NB4 (cell line): Measurements from ENCODE around the gene RAD51C.

Experiments used
- DNase-seq: peaks from one replicate; pipeline ENCODE4 v3.0.0; 2010; ENCODE audit warnings: low read depth
- H3K4me3 ChIP-seq: one replicate; pipeline ENCODE4 v1.5.1; 2011; ENCODE audit warnings: mild to moderate bottlenecking, low read depth, low read length, moderate library complexity
- CTCF ChIP-seq: IDR thresholded peaks from one replicate; pipeline ENCODE4 v1.5.1; 2012; ENCODE audit warnings: low read depth, low read length
- MYC ChIP-seq: IDR thresholded peaks from 2 replicates; pipeline ENCODE4 v1.6.1; 2011; ENCODE audit warnings: low read depth, low read length
- POLR2A ChIP-seq: IDR thresholded peaks from 2 replicates; pipeline ENCODE4 v1.6.1; 2011; ENCODE audit warnings: mild to moderate bottlenecking; ENCODE audit not compliant: insufficient read length; ENCODE audit errors: extremely low read depth
- TF ChIP-seq, protein P1 (sequence below): IDR thresholded peaks from 2 replicates; pipeline ENCODE4 v1.6.1; 2011; ENCODE audit warnings: low read depth, low read length

RAD51C gene

DNA sequence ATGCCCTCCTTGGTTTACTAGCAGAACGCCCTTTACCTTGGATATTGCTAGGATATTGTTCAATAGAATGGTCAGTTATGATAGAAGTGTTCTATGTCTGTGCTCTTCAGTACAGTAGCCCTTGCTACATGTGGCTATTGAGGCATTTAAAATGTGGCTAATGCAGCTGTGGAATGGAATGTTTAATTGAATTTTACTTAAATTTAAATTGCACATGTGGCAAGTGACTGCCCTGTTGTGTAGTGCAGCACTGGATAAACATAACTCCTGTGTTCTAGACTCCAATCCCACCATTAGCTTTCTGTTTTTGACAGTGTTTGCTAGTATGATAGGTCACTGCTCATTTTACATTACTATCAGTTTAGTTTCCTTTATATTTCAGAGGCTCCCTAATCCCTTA, 29.9 kb downstream of the RAD51C start:
- no peak overlapping the region for H3K4me3 ChIP-seq
- TF ChIP-seq CTCF (no peak), MYC (no peak), POLR2A (no peak)
- TF ChIP-seq, protein P1, sequence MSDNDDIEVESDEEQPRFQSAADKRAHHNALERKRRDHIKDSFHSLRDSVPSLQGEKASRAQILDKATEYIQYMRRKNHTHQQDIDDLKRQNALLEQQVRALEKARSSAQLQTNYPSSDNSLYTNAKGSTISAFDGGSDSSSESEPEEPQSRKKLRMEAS: no peak
- no peak for DNase-seq

GRCh38 chr17:58722696-58723095, 30.3 kb downstream of the RAD51C start:
- DNase-seq: no peak
- H3K4me3 ChIP-seq: no peak overlapping the region
- TF ChIP-seq MYC: no peak
- TF ChIP-seq POLR2A: no peak
- TF ChIP-seq, protein P1: no peak
- TF ChIP-seq CTCF: no peak

GRCh38 chr17:58728798-58729197, 36.4 kb downstream of the RAD51C start:
- H3K4me3 ChIP-seq: no peak overlapping the region
- TF ChIP-seq, protein P1: no peak
- TF ChIP-seq MYC (no peak), CTCF (no peak), POLR2A (no peak)
- DNase-seq: no peak

DNA sequence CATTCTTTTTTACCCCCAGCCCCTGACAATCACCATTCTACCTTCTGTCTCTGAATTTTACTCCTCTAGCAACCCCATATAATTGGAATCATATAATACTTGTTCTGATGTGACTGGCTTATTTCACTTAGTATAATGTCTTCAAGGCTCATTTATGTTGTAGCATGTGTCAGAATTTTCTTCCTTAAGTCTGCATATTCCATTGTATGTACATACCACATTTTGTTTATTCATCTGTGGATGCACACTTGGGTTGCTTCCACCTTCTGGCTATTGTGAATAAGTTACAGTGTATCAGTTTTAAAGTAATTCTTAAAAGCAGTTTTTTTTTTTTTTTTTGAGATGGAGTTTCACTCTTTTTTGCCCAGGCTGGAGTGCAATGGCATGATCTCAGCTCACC, 38.5 kb downstream of the RAD51C start:
- TF ChIP-seq CTCF (no peak), POLR2A (no peak), MYC (no peak)
- TF ChIP-seq, protein P1: no peak
- DNase-seq: no peak
- H3K4me3 ChIP-seq: no peak overlapping the region

DNA sequence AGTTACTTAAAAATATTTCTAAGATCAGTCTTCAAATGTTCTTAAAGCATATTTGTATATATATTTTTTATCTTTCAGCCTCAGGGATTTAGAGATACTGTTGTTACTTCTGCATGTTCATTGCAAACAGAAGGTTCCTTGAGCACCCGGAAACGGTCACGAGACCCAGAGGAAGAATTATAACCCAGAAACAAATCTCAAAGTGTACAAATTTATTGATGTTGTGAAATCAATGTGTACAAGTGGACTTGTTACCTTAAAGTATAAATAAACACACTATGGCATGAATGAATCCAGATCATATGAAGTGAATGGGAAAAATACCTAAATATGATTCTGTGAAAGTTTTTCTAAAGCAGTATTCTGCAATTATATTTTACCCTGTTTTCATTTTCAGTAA, 41.6 kb downstream of the RAD51C start:
- no peak overlapping the region for H3K4me3 ChIP-seq
- TF ChIP-seq MYC (no peak), CTCF (no peak)
- TF ChIP-seq, protein P1: no peak
- DNase-seq: no peak

DNA sequence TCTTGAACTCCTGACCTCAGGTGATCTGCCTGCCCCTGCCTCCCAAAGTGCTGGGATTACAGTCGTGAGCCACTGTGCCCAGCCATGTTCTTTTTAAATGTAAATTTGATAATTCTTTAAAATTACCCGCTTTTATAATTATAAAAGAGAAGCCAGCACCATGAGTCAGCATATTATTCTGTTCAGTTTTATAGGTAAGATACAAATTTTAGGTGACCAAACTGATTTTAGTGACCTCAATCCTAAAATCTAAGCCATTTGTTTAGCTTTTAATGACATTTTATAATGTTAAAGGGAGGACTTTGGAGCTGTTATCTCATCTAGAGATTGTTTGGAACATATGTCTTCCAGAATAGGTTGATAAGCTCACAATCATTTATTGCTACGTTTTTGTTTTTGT, 42.4 kb downstream of the RAD51C start:
- no peak for DNase-seq
- H3K4me3 ChIP-seq: no peak overlapping the region
- TF ChIP-seq, protein P1: no peak
- TF ChIP-seq CTCF: no peak
- TF ChIP-seq MYC: no peak
- TF ChIP-seq POLR2A: no peak
